Dermis microvascular lymphatic vessel endothelial cell (primary cell): ENCODE results near the gene CAMTA1. TPM values are rescaled to one million over a fixed set of nuclear protein-coding genes. Genes with fewer than 3 reads are reported as not detected.
"Not testable (repeated sequence)": the region's sequence is repeated elsewhere in the genome, so short reads cannot be mapped to it uniquely, and the experiment has no call there.

ENCODE experiments used
- DNase-seq, 2 donors: peaks; one replicate each; pipeline versions ENCODE4 v3.0.0 to v3.0.0-alpha.2; 2010; ENCODE audit warnings: low read depth in 2 of 2
- total RNA-seq: library from RNA; depleted of rRNA; stranded (reverse); fragments of >200 nt; gene quantifications from 2 replicates; pipeline ENCODE4 v1.2.1, GENCODE V29; 2014

The CAMTA1 gene
- total RNA-seq, 1 donor from 2014 or later, result 33.9 TPM

DNA sequence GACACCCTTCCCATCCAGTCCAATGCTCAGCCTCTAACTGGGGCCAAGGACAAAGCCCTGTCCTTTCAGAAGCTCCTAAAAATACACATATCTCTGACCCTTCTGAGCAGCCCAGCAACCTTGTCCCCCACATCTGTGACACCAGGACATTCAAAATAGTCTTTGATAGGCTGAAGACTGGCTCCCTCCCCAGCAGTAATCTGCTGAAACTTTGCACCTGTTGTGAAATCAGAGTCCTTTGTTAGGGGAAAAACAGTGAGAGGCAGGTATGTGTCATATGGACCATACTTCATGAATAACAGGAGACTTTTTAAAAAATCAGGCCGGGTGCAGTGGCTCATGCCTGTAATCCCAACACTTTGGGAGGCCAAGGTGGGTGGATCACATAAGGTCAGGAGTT, 903.4 kb downstream of the CAMTA1 start:
- no peak for DNase-seq

DNA sequence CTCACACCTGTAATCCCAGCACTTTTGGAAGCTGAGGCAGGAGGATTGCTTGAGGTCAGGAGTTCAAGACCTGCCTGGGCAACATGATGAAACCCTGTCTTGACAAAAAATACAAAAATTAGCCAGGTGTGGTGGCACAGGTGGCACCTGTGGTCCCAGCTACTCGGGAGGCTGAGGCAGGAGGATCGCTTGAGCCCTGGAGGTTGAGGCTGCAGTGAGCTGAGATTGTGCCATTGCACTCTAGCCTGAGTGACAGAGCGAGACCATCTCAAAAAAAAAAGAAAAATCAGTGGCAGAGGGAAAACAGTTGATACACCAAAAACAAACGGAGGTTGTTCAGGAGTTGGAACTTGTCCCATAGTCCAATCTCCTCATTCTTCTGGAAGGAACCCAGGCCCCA, 904.1 kb downstream of the CAMTA1 start:
- not testable (repeated sequence) for DNase-seq

DNA sequence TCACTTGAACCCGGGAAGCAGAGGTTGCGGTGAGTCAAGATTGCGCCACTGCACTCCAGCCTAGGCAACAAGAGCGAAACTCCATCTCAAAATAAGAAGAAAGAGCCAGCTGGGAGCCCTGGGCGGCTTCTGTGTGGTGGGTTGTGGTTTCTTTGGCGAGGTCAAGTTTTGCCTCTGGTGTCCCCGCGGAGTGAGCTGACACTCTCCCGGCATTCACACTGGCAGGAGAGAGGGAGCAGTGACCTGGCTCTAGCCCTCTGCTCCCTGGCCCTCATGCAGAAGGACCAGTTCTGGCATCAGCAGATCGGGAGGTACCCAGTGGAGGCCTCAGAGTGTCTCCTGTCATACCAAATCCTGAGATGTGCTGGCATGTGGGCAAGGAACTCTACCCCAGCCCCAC, 904.8 kb downstream of the CAMTA1 start:
- no peak for DNase-seq

DNA sequence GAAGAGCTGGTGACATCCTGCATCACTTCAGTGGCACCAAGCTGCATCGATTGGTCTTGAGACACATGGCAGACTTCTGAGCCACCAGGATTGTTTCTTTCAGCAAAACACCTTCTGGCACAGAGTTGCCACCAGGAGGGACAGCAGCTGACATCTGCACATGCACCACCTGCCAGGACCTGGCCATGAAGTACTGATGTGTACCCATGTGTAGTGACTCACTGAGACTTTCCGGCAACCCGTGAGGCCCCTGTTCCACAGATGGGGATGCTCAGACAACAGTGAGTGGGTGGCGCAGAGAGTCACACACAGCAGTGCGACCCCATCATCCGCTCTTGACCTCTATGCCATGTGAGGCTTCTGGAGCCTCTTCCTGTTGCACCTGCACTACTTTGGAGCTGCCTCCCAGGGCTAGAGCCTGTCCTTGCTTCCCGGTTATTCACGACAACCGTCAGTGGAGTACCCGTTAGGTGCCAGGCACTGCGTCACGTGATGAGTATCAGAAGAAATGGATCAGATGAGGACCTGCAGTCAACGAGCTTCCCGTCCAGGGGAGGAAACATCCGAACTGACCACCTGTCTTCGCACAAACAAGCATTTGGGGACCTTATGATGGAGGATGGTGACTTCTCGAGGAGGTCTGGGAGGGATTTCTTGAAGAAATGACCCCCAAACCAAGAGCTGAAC, 905.4 kb downstream of the CAMTA1 start:
- no peak for DNase-seq

DNA sequence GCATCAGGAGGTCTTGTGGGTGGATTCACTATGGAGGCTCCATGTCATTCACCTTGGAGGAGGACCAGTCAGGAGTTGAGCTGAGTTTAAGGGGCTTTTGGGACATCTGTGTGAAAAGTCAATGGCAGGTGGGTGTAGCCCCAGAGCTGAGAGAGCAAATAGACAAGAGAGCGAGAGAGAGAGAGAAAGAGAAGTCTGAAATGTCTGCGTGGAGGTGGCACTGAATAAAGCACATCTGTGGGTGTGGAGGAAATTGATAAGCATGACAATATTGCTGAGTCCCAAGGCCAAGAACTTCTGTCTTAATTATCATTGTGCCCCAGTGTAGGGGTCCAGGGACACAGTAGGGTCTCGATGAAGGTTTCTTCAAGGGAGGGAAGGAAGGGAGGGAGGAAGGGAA, 906.3 kb downstream of the CAMTA1 start:
- no peak for DNase-seq

DNA sequence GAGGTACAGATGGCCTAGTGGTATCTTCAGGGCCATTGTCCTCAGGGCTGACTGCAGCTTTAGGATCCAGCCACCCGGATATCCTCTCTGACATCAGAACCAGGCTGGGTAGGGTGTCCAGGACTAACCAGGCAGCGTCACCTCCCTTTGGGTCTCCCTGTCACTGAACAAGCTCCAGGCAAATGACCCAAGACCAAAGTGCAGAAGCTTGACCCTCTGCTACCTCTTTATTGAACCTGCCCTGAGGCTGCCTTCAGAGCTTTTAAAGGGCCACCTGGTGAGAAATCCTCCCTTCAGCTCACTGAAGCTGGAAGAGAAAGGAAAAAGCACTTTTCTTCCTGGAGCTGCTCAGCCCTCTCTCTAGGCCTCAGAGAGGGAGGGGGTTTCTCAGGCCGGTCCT, 906.8 kb downstream of the CAMTA1 start:
- DNase-seq, result no peak

DNA sequence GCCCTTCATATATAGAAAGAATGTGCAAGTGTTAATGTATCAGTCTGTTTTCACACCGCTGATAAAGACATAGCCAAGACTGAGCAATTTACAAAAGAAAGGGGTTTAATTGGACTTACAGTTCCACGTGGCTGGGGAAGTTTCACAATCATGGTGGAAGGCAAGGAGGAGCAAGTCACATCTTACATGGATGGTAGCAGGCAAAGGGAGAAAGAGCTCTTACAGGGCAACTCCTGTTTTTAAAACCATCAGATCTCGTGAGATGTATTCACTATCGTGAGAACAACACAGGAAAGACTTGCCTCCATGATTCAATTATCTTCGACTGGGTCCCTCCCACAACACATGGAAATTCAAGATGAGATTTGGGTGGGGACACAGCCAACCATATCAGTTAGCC, 907.8 kb downstream of the CAMTA1 start:
- not testable (repeated sequence) for DNase-seq

DNA sequence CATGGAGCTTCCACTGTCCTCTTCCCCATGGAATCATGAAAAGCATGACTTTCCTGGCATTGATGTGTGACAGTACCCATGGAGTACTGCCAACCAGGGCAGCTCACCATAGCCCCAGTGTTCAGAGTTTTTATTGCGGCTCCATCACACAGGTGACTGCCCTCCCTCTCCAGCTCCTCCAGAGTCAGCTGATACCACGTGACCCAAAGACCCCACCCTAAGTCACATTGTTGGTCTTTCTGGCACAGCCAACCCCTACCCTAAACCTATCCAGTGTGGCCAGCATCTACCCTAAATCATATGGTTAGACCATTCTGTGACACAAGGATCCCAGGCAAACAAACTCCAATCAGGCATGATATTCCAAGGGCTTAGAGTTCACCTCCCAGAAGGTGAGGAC, 908.4 kb downstream of the CAMTA1 start:
- no peak for DNase-seq

DNA sequence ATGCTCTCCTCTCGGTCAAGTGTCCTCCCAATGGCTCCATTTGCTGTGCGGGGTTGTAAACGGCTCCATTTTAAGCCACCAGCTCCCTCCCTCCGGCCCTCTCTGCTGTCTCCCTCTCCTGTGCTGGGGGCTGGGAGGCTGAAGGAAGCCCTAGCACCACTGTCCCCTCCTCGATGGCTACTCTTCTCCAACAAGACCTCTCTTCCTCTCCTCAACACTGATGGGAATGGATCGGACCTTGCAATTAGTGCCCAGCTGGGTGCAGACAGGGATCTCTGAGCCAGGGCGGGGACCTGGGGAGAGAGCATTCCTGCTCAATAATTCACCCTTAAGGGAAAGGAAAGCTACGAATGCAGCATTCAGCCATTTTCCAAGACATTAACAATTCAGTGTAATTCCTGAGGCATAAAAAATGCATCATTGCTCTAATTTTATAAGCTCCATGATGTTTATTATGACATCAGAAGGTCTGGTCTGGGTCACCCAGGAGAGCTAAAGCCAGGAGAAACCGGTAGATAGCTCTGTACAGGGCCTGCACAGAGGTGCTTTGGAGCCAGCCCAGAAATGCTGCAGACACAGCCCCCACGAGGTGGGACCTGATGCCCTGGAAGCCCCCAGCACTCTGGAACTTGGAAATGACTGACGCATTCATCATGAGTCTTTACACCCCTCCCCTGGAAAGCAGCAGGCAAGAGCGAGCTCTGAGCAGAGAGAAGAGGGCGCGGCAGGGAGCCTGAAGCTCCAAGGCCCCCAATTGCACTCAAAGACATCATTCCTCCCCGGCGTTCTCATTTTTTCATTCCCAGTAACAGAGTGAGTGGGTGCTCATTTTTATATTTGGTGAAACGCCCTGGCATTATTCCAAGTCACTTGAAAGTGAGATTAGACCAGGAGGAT, 909.6 kb downstream of the CAMTA1 start:
- no peak for DNase-seq

DNA sequence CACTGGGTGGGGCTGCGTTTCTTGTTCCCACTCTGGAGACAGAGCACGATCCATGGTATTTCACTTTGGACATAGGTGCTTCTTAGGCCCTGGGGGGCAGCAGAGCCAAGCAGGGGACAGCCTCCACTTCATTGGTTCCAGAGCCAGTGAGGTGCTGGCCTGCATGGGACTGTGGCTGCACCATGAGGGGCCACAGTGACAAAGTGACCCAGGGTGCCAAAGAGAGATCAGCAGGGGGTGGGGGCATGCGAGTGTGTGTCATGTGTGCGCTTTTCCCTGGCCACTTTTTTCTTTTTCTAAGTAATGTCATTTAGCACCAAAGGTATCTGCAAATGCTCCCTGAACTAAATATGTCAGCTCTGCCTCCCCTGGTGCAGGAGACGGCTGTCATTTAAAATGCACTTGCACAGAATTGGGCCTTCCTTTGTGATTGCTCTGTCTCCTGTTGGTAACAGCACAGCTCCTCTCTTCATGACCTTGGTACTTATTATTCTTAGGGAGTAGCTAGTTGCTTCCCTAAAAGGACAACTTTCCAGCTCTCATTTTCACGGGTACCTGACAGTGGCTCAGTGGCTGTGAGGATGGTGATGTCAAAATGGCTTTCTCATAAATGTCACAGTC, 910.4 kb downstream of the CAMTA1 start:
- DNase-seq, result no peak

DNA sequence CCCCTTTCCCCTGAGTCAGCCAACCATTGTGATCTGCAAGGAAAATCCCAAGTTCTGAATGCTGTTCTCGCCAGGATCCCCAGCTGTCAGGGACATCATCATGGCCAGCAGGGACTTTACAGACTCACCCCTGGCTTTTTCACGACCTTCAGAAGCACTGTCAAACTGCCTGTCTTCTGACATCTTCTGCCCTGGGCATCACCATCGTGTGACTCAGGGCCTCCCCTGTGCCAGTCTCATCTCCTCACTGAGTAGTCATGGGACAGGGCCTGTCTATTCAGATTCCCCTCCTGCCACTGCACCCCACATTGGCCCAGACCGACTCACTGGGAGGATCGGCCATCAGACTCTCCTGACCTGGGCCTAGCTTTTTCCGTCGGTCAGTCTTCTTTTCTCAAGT, 913.4 kb downstream of the CAMTA1 start:
- no peak for DNase-seq

DNA sequence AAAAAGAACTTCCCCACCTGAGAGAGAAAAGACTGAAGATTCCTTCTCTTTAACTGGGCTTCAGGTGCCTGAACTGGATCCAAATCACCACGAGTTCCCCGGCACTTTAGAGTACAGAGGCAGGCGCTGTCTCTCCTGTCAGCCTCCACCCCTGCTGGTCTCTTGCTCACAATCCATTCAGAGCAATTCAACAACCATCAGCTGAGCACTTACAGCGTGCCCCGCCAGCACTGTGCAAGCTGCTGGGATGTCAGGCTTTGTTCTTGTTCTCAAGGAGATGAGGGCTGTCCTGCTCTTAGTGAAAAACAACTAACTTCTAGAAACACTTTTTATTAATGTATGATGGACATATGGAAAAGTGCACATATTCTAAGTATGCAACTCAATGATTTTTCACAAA, 917.1 kb downstream of the CAMTA1 start:
- no peak for DNase-seq

DNA sequence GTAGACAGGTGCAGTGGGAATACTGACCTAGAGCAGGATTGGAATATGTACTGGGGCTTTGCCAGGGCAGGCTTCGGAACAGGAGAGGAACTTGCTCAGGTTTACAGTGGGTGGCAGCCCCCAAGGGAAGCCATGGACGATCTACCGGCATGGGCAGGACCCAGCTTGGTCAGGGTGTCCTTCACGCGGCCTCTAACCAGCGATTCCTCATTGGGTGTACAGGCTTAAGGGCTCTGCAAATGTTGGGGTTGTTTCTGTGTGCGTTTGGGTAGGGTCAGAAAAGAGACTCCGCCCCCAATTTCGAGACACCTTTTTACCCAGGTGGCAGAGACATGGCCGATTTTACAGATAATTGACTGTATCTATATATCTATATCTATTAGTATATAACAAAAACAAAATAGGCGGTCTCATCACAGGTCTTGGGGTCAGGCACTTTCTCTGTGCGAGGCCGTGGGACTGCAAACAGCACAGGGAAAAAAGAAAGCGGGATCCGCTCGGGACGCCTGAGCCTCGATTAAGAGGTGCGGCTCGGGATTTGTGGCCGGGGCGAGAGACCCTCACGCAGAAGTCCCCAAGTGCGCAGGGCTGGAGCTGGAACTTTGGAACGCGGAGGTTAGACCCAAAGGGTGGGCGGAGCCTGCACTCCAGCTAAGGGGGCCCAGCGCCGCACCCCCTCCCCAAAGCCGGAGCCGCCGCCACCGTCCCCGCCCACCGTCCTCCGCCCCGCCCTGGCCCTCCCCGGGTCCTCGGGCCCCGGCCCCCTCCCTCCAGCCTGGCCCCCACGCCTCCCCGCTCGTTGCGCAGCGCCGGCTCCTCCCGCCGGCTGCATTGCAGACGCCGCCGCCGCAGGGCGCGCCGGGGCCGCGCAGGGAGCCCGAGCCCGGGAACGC, 918.3 kb downstream of the CAMTA1 start:
- no peak for DNase-seq

DNA sequence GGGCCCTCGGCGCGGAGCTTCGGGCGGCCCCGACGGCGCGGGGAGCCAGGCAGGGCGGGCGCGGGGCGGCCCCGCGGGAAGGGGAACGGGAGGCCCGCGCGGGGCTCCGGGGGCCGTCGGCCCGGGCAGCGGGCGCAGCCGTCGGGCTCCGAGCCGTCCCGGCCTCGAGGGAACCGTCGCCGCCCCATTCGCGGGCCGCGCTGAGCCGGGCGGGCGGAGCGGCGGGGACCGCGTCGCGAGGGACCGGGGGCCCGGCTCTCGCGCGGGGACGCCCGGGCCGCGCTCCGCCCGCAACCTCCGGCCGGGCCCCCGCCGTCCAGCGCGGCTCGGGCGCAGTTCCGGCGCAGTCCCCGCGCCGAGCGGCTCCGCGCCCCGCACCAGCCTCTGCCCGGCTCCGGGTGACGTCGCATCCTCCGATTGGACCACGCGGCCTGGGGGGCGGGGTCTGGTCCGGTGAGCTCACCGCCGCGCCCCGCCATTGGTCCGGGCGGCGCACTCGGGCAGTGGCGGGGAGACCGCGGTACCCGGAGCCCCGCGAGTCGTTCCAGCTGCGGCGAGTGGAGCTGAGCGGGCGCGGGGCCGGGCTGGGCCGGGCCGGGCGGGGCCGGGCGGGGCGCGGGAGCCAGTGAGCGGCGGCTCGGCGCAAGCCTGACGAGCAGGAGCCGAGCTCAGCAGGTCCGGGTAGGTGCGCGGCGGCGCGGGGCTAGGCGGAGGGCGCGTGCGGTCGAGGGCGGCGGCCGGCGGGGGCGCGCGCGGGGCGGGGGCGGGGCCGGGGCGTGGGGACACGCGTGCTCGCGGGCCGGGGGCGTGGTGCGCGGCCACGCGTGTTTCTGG, 919.2 kb downstream of the CAMTA1 start:
- DNase-seq, result peak; percentile 62 to 93

DNA sequence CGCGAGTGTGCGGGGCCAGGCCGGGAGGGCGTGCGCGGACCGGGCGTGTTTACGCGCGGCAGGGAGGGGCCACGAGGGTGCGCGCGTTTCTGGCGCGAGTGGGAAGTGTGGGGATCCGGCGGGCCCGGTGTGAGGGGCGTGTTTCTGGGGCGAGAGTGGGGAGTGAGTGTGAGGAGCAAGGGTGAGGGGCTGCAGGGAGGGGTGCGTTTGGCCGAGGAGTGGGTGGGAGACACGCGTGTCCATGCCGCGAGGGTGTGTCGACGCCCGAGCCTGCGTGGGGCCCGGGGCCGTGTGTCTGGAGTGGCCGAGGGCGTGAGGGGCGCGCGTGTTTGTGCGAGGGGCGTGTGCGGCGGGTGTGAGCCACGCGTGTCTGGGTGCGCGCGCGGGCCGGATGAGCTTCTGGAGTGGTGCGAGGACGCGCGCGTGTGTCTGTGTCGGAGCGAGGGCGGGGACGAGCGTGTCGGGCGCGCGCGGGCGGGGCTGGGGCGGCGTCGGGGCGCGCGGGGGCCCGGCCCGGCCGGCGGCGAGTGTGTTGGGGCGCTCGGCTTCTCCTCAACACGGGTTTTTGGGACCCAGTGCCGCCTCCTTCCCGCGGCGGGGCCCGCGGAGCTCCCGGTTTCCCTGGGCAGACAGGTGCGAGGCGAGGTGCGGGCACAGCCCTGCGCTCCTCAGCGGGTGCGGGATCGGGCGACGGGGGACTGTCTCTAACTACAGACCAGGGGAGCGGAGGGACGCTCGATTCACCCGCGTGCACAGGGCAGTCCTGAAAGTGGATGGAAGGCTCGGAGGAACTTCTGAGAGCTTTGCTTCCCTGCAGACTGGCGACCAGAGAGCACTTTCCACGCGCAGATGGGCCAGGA, 920.0 kb downstream of the CAMTA1 start:
- no peak for DNase-seq

DNA sequence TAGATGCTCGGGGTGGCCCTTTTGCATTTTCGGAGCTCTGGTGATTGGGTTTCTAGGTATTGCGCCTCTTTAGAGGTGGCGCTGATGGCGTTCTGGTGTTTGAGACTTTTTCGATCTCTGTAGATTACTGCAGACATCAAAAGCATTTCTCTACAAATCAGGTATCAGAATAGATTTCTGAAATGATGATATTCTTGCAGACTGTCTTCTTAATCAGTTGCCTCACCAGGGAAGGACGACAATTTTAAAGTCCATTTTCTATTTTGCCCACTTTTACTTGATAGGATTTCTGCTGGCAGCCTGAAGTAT, 920.6 kb downstream of the CAMTA1 start:
- DNase-seq, result no peak

DNA sequence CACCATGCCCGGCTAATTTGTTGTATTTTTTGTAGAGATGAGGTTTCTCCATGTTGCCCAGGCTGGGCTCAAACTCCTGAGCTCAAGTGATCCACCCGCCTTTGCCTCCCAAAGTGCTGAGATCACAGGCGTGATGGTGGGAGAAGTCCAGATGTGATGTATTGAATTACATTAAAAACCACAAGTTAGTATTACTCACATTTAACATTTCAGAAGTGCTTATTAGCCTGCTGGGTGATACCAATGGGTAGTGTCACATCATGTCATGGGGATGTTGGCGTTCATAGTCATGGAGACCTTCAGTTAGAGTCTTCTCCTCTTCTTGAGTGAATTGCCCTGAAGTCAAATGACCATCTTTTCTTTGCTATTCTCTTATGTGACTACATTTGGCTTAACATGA, 922.3 kb downstream of the CAMTA1 start:
- no peak for DNase-seq

DNA sequence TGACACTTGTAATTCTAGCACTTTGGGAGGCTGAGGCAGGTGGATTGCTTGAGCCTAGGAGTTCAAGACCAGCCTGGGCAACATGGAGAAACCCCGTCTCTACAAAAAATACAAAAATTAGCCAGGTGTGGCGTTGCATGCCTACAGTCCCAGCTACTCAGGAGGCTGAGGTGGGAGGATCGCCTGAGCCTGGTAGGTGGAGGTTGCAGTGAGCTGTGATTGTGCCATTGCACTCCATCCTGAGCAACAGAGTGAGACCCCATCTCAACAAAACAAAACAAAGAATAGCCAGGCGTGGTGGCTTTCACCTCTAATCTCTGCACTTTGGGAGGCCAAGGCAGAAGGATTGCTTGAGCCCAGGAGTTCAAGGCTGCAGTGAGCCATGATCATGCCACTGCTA, 922.8 kb downstream of the CAMTA1 start:
- not testable (repeated sequence) for DNase-seq

DNA sequence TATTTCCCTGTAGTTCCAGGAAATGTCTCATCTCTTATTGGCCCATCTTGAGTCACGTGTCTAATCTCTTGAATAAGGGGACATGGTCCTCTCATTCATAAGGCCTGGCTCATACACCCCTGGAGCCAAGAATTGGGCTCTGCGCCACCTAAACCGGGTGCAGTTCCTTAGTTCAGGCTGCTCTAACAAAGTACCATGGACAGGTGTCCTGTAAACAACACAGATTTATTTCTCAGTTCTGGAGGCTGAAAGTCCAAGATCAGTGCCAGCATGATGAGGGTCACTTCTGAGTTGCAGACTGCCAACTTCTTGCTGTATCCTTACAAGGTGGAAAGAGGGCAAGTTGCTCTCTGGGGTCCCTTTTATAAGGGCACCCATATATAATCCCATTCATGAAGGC, 925.6 kb downstream of the CAMTA1 start:
- no peak for DNase-seq
